HG03565 (cell line): ENCODE measurements around the gene TYW1B.
A peak's percentile ranks its signal among the peaks of the same experiment; 100 is the strongest.
"Not testable (repeated sequence)": the region's sequence is repeated elsewhere in the genome, so short reads cannot be mapped to it uniquely, and the experiment has no call there.

Experiments
- ATAC-seq: cut with Tn5 transposase; IDR thresholded peaks from one replicate; pipeline ENCODE4 v1.9.1; 2021; ENCODE audit warnings: mild to moderate bottlenecking, moderate library complexity; ENCODE audit not compliant: unreplicated experiment

TYW1B gene

DNA sequence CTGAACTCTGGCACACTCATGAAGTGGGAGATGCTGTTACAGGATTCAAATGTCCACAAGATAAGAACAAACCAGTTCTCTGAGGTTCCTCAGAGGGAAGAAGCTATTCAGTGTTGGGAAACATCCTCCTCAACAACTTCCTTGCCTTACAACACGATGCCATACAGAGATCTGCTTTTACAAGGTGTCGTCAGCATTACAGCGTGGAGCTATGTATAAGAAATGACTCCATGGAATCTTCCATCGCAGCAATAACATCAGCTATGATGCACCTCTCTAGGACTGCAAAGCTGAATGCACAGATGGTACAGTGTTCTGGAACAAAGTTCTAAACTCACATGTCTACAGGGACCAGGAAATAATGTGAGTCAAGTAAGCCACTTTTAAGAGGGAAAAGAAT, 122.3 kb downstream of the TYW1B start:
- not testable (repeated sequence) for ATAC-seq

DNA sequence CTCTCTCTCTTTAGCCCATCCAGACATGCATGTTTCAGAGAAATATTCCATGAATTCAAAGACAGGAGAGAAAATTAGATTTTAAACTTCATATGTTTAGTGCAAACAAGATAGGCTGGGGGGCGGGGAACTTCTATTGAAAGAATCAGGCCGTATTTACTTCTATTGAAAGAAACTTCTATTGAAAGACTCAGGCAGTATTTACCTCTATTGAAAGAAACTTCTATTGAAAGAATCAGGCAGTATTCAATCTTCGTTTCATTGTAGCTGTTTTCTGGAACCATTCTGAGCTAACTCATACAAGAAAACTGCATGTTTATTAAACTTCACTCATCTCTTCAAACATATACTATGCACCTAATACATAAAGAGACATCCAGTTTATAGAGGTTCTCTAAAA, 123.1 kb downstream of the TYW1B start:
- ATAC-seq, result no peak

DNA sequence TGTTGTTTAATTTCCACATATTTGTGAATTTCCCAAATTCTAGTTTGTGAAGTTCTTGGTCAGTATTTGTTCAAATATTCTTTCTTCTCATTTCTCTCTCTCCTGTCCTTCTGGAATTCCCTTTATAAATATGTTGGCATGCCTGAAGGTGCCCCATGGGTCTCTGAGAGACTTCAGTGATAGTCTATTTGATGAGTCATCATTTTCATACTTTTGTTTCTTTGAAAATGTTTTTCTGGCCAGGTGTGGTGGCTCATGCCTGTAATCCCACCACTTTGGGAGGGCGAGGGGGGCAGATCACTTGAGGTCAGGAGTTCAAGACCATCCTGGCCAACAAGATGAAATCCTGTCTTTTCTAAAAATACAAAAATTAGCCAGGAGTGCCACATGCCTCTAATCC, 127.5 kb downstream of the TYW1B start:
- ATAC-seq, result not testable (repeated sequence)

DNA sequence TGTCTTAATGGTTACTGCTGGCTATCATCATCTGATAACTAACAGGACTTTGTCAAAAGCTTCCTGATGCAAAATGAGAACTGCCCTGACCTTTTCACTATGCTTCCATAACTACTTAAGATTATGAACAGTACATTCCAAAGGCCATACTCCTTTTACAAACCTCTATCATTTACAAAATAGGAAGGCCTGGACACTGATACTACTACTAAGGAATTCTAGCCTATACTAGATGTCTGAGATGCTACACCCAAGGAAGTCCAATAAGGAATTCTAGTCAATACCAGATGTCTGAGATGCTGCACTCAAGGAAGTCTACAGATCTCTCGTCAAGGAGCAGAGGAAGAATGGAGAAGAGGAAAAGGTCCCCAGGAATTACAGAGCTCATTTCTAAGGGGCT, 130.9 kb downstream of the TYW1B start:
- ATAC-seq, result not testable (repeated sequence)

DNA sequence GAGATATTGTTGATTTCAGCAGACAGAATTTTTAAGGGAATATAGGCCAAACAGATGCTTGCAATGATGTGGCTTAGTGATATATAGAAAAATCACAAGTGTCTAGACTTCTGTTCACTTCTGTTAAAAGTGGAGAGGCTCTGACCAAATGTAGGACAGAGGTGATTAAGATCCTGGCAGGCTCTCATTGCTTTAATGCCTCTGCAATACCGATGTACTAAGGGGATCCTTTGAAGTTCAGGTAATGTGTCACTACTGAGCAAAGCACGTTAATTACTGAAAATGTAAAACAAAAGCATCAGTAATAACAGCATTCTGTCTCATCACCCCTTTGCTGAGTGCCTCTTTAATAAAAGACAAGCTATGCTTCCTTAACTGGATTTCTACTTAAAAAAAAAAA, 131.4 kb downstream of the TYW1B start:
- ATAC-seq, result not testable (repeated sequence)

DNA sequence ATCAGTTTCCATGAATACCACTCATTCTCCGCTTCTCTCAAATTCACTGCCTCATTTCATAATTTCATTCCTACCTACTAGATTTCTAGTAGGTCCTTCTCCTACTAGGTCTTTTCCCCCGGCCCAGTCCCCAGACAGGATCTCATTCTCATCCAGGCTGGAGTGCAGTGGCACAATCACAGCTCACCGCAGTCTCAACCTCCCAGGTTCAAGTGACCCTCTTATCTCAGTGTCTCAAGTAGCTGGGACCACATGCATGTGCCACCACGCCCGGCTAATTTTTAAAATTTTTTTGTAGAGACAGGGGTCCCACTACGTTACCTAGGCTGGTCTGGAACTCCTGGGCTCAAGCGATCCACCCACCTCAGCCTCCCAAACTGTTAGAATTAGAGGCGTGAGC, 132.5 kb downstream of the TYW1B start:
- ATAC-seq, result not testable (repeated sequence)

DNA sequence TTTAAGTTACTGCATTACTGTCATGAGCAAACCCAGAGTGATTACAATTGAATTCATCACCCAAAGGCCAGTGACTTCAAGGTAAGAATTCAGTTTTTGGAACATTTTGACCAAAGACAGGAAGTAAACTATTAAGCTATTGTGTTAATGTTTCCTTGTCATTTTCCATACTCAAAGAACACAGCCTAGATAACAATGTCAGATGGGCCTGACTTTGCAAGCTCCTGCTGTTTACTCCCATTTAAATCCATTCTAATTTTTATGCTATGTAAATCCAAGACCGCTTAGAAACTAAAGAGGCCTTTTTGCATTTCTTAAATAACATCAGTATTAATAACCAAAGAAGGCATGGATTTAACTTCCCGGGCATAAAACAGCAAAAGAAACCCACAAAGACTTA, 136.6 kb downstream of the TYW1B start:
- not testable (repeated sequence) for ATAC-seq

DNA sequence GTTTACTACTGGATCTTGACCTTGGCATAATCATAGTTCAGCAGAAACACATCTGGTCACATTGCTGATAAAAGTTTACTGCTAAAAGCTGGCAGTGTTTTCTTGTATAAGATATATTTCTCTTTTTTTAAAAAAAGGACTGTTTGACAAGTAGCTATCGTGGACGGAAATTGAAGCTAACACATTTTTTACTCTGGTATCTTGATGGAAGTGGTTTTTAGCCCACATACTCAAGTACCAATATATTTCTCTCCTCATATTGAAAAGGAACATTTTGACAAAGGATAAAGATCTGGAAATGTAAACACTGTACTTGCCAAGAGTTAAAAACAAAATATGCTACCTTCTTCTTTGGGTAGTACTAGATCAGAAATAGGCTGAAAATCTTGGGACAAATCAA, 137.8 kb downstream of the TYW1B start:
- not testable (repeated sequence) for ATAC-seq

DNA sequence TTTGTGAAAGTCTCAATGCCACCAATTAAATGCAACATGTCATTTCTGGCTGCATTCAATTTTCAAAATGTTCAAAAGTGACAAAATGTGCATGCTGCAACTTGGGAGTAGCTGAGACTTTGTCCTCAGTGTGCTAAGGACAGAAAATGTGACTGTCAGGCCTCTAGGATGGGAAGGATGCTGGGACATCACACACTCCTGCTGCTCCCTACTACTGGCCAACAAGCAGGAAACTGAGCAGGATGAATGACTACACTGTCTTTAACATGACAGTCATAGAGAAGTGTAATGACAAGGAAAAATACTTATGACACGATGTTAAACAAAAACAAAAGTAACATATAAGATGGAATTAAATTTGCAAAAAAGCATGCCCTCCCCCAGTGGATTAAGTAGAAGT, 138.7 kb downstream of the TYW1B start:
- ATAC-seq, result not testable (repeated sequence)

DNA sequence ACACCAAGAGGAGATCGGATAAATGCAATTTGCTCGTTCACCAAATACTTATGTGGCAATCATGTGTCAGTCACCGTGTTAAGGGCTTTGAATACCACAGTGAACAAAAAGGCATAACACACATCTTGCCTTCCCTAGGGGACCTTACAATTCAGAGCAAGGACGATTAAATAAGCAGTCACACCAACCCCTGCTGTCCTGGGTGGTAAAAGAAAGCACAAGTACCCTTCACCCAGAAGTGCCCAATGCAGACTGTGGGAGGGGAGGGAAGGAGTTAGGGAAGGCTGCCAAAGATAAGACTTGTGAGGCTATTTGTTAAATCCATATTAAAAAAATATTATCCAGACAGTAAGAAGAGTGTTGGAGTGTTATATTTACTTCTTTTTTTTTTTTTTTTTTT, 146.8 kb downstream of the TYW1B start:
- not testable (repeated sequence) for ATAC-seq

DNA sequence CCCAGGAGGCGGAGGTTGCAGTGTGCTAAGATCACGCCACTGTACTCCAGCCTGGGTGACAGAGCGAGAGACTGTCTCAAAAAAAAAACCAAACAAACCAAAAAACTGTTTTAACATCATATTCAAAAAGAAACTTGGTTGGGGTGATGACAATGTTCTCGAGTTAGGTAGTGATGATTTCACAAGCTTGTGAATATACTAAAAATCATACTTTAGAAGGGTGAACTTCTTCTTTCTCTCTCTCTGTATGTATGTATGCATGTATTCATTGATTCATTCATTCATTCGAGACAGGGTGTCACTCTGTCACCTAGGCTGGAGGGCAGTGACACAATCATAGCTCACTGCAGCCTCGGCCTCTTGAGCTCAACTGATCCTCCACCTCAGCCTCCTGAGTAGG, 151.1 kb downstream of the TYW1B start:
- ATAC-seq, result peak; percentile 72

DNA sequence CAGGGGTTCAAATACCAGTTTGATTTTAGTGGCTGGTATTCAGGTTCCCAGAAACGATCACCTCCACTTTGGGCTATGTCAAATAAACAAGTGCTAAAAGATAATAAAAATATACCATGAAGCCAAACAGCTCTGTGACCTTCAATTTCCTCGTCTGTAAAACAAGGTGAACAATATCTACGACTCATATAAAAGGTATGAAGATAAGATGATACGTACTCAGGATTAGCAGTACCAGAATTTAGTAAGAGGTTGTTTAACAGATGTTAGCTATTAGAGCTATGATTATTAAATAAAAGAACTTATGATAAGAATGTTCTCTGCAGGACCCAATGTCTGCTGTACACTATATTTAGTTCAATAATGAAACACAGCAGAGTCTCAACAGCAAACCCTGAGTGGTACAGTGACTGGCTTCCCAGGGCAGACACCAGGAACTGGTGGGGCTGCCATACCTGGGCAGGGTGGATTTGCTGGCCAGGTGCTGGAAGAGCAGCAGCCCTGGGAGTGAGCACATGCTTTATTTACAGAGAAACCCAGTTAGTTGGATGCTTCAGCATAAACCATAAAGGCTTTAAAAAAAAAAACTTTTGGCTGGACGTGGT, 151.8 kb downstream of the TYW1B start:
- not testable (repeated sequence) for ATAC-seq

DNA sequence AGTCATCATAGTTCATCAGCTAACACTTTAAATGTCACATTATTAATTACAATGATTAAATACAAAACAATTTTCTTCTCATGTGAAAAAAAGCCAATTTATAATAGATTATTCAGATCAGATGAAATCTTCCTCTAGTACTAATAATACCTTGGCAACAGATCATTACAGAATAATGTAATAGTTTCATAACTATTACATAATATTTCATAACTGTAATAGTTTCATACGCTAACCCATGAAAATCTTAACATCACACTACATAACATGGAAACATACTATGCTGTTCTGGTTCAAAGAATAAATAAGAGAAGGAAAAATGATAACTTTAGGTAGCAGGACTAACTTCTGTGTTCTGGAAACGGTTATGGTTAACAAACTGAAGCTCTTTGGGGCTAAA, 152.3 kb downstream of the TYW1B start:
- not testable (repeated sequence) for ATAC-seq

DNA sequence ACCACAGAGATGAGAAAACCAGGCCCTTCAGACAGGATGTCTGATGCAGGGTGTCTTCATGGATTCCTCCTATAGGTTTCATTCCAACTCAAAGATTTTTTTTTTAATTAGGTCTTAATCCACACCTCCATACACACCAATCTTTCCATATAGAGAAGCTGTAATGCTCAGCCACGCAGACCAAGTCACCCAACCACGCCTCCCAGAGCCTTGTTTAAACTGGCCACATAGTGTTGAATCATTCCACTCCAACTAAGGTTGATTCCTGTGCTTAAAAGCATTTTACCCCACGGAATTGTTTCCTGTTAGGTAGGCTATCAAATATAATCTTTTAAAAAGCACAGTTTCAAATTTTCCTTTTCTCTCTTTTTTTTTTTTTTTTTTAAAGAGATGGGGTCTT, 153.6 kb downstream of the TYW1B start:
- ATAC-seq, result no peak

DNA sequence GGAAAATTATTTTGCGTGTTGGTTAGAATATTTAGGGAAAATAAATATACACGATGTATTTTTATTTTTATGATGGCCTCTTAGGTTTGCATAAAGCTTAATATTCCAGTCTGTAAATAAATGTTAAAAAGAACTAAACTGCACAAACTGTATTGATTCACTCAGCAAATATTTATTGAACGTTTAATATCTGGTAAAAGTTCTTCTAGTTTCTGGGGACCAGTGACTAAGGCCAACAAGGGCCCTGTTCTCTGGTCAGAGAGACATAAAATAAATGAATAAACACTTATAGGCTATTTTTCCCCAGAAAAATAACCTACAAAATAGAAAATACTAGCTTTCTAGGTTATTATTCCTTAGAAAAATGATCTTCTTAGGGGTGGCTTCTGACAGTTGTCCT, 157.2 kb downstream of the TYW1B start:
- ATAC-seq, result not testable (repeated sequence)

DNA sequence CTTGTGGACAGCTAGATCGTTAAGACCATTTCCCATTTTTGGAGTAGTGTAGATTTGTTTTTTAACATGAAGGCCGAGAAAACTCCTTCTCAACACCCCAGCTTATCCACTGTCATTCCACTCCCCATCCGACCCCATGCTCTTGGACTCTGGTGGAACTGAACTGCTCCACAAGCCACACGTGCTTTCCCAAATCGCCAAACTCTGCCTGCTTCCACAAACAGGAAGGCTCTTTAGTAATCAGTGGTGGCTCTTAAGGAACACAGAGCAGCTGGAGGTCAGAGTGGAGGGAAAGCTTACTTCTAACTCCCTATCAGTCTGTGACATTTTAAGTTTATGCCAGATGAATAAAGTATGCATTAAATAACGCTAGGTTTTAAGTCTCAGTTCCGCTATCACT, 159.6 kb downstream of the TYW1B start:
- not testable (repeated sequence) for ATAC-seq

DNA sequence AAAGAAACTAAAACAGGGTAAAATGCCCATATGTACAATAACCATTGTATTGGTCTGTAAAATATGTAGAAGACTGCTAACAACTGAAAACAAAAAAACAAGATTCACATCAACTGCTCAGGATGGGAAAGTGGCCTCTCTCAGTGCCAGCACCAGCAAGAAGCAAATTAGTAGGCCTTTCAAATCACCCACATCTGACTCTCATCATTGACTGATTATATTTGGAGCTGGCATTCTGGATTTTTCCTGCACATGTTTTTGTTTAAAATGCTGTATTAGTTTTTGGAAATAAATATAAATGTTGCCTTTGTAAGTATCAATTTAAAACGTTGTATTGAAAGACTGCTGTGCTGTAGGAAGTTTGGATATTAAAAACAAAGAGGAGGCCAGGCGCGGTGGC, 161.0 kb downstream of the TYW1B start:
- not testable (repeated sequence) for ATAC-seq

DNA sequence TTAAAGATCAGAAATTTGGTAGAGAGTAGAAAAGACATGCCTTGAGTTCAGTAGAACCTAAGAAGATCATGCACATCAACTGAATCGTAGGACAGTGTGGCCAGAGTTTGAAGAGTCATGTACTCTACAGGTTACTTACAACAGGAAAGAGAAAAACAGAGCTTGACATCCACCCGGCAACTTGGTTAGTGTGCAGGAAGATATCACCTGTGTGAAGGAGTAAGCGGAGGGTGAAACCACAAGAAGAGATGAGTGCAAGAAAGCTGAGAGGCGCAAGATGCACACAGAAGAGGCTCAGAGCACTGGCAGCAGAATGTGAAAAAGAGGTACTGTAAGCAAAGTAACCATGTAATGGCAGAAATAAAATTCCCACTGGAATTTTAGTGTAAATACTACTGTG, 179.4 kb downstream of the TYW1B start:
- ATAC-seq, result peak; percentile 71

DNA sequence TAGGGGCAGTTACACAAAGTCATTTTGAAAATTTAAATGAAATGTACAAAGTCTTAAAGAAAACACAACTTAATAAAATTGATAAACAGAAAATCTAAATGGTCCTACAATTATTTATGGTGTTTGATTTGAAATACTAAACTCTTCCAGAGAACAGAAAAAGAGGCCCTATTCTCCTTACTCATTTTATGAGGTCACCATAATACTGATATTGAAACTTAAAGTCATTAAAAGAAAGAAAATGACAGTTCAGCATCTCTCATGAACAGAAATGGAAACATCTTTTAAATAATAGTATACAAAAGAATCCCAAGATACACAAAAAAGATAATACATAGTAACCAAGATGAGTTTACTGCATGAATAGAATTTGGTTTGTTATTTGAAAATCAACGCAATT, 184.3 kb downstream of the TYW1B start:
- not testable (repeated sequence) for ATAC-seq

DNA sequence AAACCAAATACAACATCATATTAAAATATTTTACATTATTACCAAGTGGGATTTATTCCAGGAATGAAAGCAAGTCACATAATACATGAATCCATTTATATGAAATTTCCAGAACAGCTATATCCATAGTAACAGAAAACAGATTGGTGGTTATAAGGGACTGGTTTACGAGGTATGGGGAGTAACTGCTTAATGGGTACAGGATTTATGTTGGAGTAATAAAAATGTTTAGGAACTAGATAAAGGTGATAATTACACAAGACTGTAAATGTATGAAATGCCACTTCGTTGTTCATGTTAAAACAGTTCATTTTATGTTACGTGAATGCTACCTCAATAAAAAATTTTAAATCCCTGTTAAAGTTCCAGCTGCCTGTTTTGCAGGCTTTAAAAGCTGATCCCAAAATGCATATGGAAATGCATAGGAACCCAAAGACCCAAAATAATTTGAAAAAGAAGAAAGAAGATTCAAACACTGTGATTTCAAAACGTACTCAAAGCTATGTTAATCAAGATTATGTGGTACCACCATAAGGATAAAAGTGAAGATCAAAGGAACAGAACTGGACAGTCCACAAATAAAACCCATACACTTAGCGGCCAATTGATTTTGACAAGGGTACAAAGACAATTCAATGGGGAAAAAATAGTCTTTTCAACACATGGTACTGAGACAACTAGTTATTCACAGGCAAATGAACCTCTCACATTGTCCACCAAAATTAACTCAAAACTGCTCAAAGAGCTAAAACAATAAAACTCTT, 186.3 kb downstream of the TYW1B start:
- ATAC-seq, result not testable (repeated sequence)

DNA sequence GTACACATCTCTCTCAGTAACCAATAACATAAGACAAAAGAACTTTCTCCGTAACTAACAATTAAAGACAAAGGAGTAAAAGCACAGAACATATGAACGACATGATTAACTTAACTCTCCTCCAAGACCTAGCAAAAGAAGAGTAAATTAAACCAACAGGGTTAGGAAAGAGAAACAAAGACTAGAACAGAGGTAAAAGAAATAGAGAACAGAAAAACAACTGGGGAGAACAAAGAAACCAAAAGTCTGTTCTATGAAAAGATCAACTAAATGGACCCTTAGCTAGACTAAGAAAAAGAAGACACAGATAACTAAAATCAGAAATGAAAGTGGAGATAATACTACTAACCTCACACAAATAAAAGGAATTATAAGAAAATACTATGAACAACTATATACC, 187.3 kb downstream of the TYW1B start:
- ATAC-seq, result not testable (repeated sequence)

DNA sequence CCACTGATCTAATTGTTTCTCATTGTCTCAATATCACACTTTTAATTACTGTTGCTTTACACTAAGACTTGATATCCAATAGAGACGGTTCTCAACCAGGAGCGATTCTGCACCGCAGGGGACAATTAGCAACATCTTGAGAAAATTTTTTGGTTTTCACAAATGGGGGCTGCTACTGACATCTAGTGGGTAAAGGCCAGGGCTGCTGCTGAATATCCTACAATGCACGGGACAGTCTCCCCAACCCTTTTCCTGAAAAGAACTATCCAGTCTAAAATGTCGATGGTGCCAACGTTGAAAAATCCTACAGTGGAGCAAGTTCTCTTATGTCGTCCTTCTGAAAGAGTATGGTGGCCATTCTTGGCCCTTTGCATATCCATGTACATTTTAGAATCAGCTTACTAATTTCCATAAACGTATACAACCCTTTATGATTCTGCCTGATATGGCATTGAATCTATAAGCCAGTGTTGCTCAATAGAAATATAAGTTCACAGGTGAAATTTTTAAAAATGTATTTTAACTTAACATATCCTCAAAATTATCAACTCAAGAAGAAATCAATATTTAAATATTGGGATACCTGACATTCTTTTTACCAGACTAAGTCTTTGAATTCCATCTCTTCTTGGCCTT, 192.6 kb downstream of the TYW1B start:
- not testable (repeated sequence) for ATAC-seq
